Measurements from ENCODE around the gene SLC17A8. TPM values are rescaled to one million over a fixed set of nuclear protein-coding genes. Genes with fewer than 3 reads are reported as not detected.

The SLC17A8 gene
- total RNA-seq, 5 donors from 2014 or later (not counting 1 experiment from before 2014, with no cell fraction given) = not detected

- no peak overlapping the region for H3K27ac Mint-ChIP-seq
- CTCF ChIA-PET = no interaction called here
- Histone ChIP-seq H3K4me1 (ENCODE audit: control insufficient read depth in 1 of 2, extremely low read depth in 1 of 2, insufficient read depth in 2 of 2, low read length in 2 of 2) (no peaks in the 10 kb centered on the region), H3K27ac (ENCODE audit: low read length) (no peak overlapping the region), H3K9me3 (no peaks in the 10 kb centered on the region), H3K36me3 (ENCODE audit: control insufficient read depth in 2 of 2, extremely low read depth in 1 of 2, insufficient read depth in 1 of 2, low read length in 1 of 2) (no peaks in the 10 kb centered on the region), H3K27me3 (replicated peaks in 1 of 2; ENCODE audit: control insufficient read depth in 2 of 2, extremely low read depth in 1 of 2, insufficient read depth in 2 of 2, low read length in 1 of 2) (no peaks in the 10 kb centered on the region), H3K4me3 (ENCODE audit: control insufficient read depth in 1 of 2, extremely low read depth in 1 of 2, low read length in 1 of 2) (no peak overlapping the region)
- H3K4me3 Mint-ChIP-seq = no peak overlapping the region
- H3K27me3 Mint-ChIP-seq = no peaks in the 10 kb centered on the region
- ATAC-seq (replicated peaks in 1 of 4) (no peak), DNase-seq (no peak)
- POLR2A ChIA-PET = no interaction called here
- peaks cover 0 to 3% (median 2%) of the 10 kb centered on the region in 3 donors for H3K9me3 Mint-ChIP-seq
- H3K4me1 Mint-ChIP-seq = no peaks in the 10 kb centered on the region
- no CpG with 5 or more reads among the region's 1 CpG for WGBS (ENCODE audit: insufficient coverage)
- H3K36me3 Mint-ChIP-seq = peaks cover 8% of the 10 kb centered on the region
These were observed 11.7 kb upstream of the SLC17A8 start for GRCh38 chr12:100345020-100345767.

GRCh38 chr12:100346660-100347059 is 10.2 kb upstream of the SLC17A8 start:
- H3K4me3 Mint-ChIP-seq = no peak overlapping the region
- Histone ChIP-seq H3K27ac (ENCODE audit: low read length) (no peak overlapping the region), H3K36me3 (ENCODE audit: control insufficient read depth in 2 of 2, extremely low read depth in 1 of 2, insufficient read depth in 1 of 2, low read length in 1 of 2) (no peaks in the 10 kb centered on the region), H3K4me1 (ENCODE audit: control insufficient read depth in 1 of 2, extremely low read depth in 1 of 2, insufficient read depth in 2 of 2, low read length in 2 of 2) (no peaks in the 10 kb centered on the region), H3K27me3 (replicated peaks in 1 of 2; ENCODE audit: control insufficient read depth in 2 of 2, extremely low read depth in 1 of 2, insufficient read depth in 2 of 2, low read length in 1 of 2) (no peaks in the 10 kb centered on the region), H3K4me3 (ENCODE audit: control insufficient read depth in 1 of 2, extremely low read depth in 1 of 2, low read length in 1 of 2) (no peak overlapping the region), H3K9me3 (no peaks in the 10 kb centered on the region)
- H3K36me3 Mint-ChIP-seq = peaks cover 6% of the 10 kb centered on the region
- H3K9me3 Mint-ChIP-seq = peaks cover 0 to 3% (median 2%) of the 10 kb centered on the region in 3 donors
- H3K4me1 Mint-ChIP-seq = no peaks in the 10 kb centered on the region
- no peaks in the 10 kb centered on the region for H3K27me3 Mint-ChIP-seq
- POLR2A ChIA-PET = no interaction called here
- no CpG with 5 or more reads among the region's 3 CpGs for WGBS (ENCODE audit: insufficient coverage)
- H3K27ac Mint-ChIP-seq = no peak overlapping the region
- no peak for DNase-seq
- ATAC-seq (replicated peaks in 1 of 4) = no peak
- CTCF ChIA-PET = no interaction called here

- H3K36me3 Mint-ChIP-seq = no peaks in the 10 kb centered on the region
- H3K4me1 ChIP-seq (ENCODE audit: control insufficient read depth in 1 of 2, extremely low read depth in 1 of 2, insufficient read depth in 2 of 2, low read length in 2 of 2) = no peaks in the 10 kb centered on the region
- 83% methylated on average over 2 of the region's 7 CpGs for WGBS (ENCODE audit: insufficient coverage)
- ChIA-PET POLR2A (no interaction called here), CTCF (no interaction called here)
- H3K27ac Mint-ChIP-seq = no peak overlapping the region
- H3K4me3 Mint-ChIP-seq = no peak overlapping the region
- no peaks in the 10 kb centered on the region for H3K36me3 ChIP-seq (ENCODE audit: control insufficient read depth in 2 of 2, extremely low read depth in 1 of 2, insufficient read depth in 1 of 2, low read length in 1 of 2)
- H3K27ac ChIP-seq (ENCODE audit: low read length) = no peak overlapping the region
- H3K4me1 Mint-ChIP-seq = no peaks in the 10 kb centered on the region
- H3K4me3 ChIP-seq (ENCODE audit: control insufficient read depth in 1 of 2, extremely low read depth in 1 of 2, low read length in 1 of 2) = no peak overlapping the region
- no peaks in the 10 kb centered on the region for H3K9me3 ChIP-seq
- H3K9me3 Mint-ChIP-seq = no peaks in the 10 kb centered on the region
- peaks cover 4 to 7% of the 10 kb centered on the region in 2 donors for H3K27me3 Mint-ChIP-seq
- no peaks in the 10 kb centered on the region for H3K27me3 ChIP-seq (replicated peaks in 1 of 2; ENCODE audit: control insufficient read depth in 2 of 2, extremely low read depth in 1 of 2, insufficient read depth in 2 of 2, low read length in 1 of 2)
- no peak for DNase-seq
- ATAC-seq (replicated peaks in 1 of 4) = no peak
These were observed 8.0 kb upstream of the SLC17A8 start for GRCh38 chr12:100348657-100349454.

- no peak overlapping the region for H3K4me3 ChIP-seq (ENCODE audit: control insufficient read depth in 1 of 2, extremely low read depth in 1 of 2, low read length in 1 of 2)
- peaks cover 33 to 47% of the 10 kb centered on the region in 2 donors for H3K27me3 Mint-ChIP-seq
- H3K36me3 ChIP-seq (ENCODE audit: control insufficient read depth in 2 of 2, extremely low read depth in 1 of 2, insufficient read depth in 1 of 2, low read length in 1 of 2) = no peaks in the 10 kb centered on the region
- H3K9me3 Mint-ChIP-seq = no peaks in the 10 kb centered on the region
- peaks cover 0 to 12% of the 10 kb centered on the region in 2 experiments for H3K27me3 ChIP-seq (replicated peaks in 1 of 2; ENCODE audit: control insufficient read depth in 2 of 2, extremely low read depth in 1 of 2, insufficient read depth in 2 of 2, low read length in 1 of 2)
- WGBS (ENCODE audit: insufficient coverage) = 100% methylated on average over 2 of the region's 3 CpGs
- CTCF ChIA-PET = no interaction called here
- ATAC-seq (replicated peaks in 1 of 4) = no peak
- POLR2A ChIA-PET = no interaction called here
- no peak overlapping the region for H3K27ac ChIP-seq (ENCODE audit: low read length)
- no peak overlapping the region for H3K4me3 Mint-ChIP-seq
- no peaks in the 10 kb centered on the region for H3K4me1 ChIP-seq (ENCODE audit: control insufficient read depth in 1 of 2, extremely low read depth in 1 of 2, insufficient read depth in 2 of 2, low read length in 2 of 2)
- no peak overlapping the region for H3K27ac Mint-ChIP-seq
- no peaks in the 10 kb centered on the region for H3K36me3 Mint-ChIP-seq
- no peak for DNase-seq
- no peaks in the 10 kb centered on the region for H3K9me3 ChIP-seq
- H3K4me1 Mint-ChIP-seq = no peaks in the 10 kb centered on the region
These were observed 2.4 kb downstream of the SLC17A8 start for GRCh38 chr12:100359248-100359647.

- Mint-ChIP-seq H3K4me3 (no peak overlapping the region), H3K27ac (no peak overlapping the region), H3K36me3 (no peaks in the 10 kb centered on the region), H3K27me3 (peaks cover 33 to 46% of the 10 kb centered on the region in 2 donors), H3K9me3 (no peaks in the 10 kb centered on the region), H3K4me1 (no peaks in the 10 kb centered on the region)
- ChIA-PET CTCF (no interaction called here), POLR2A (no interaction called here)
- DNase-seq (no peak), ATAC-seq (replicated peaks in 1 of 4) (no peak)
- WGBS (ENCODE audit: insufficient coverage) = no CpG with 5 or more reads among the region's 2 CpGs
- no peaks in the 10 kb centered on the region for H3K36me3 ChIP-seq (ENCODE audit: control insufficient read depth in 2 of 2, extremely low read depth in 1 of 2, insufficient read depth in 1 of 2, low read length in 1 of 2)
- no peaks in the 10 kb centered on the region for H3K4me1 ChIP-seq (ENCODE audit: control insufficient read depth in 1 of 2, extremely low read depth in 1 of 2, insufficient read depth in 2 of 2, low read length in 2 of 2)
- H3K9me3 ChIP-seq = no peaks in the 10 kb centered on the region
- H3K27me3 ChIP-seq (replicated peaks in 1 of 2; ENCODE audit: control insufficient read depth in 2 of 2, extremely low read depth in 1 of 2, insufficient read depth in 2 of 2, low read length in 1 of 2) = peaks cover 0 to 14% of the 10 kb centered on the region in 2 experiments
- no peak overlapping the region for H3K4me3 ChIP-seq (ENCODE audit: control insufficient read depth in 1 of 2, extremely low read depth in 1 of 2, low read length in 1 of 2)
- no peak overlapping the region for H3K27ac ChIP-seq (ENCODE audit: low read length)
These were observed 2.9 kb downstream of the SLC17A8 start for GRCh38 chr12:100359822-100360221.

GRCh38 chr12:100360450-100360849 is 3.6 kb downstream of the SLC17A8 start:
- POLR2A ChIA-PET = no interaction called here
- H3K27me3 Mint-ChIP-seq = peaks cover 31 to 42% of the 10 kb centered on the region in 2 donors
- CTCF ChIA-PET = no interaction called here
- no peak overlapping the region for H3K4me3 ChIP-seq (ENCODE audit: control insufficient read depth in 1 of 2, extremely low read depth in 1 of 2, low read length in 1 of 2)
- H3K4me1 ChIP-seq (ENCODE audit: control insufficient read depth in 1 of 2, extremely low read depth in 1 of 2, insufficient read depth in 2 of 2, low read length in 2 of 2) = no peaks in the 10 kb centered on the region
- no peak overlapping the region for H3K4me3 Mint-ChIP-seq
- H3K9me3 Mint-ChIP-seq = no peaks in the 10 kb centered on the region
- no peaks in the 10 kb centered on the region for H3K36me3 ChIP-seq (ENCODE audit: control insufficient read depth in 2 of 2, extremely low read depth in 1 of 2, insufficient read depth in 1 of 2, low read length in 1 of 2)
- DNase-seq (no peak), ATAC-seq (replicated peaks in 1 of 4) (no peak)
- peaks cover 0 to 15% of the 10 kb centered on the region in 2 experiments for H3K27me3 ChIP-seq (replicated peaks in 1 of 2; ENCODE audit: control insufficient read depth in 2 of 2, extremely low read depth in 1 of 2, insufficient read depth in 2 of 2, low read length in 1 of 2)
- H3K27ac ChIP-seq (ENCODE audit: low read length) = no peak overlapping the region
- H3K4me1 Mint-ChIP-seq = no peaks in the 10 kb centered on the region
- H3K9me3 ChIP-seq = no peaks in the 10 kb centered on the region
- H3K36me3 Mint-ChIP-seq = no peaks in the 10 kb centered on the region
- H3K27ac Mint-ChIP-seq = no peak overlapping the region

Measured in T-cell (primary cell).